ENCODE measurements around the gene ADD1.

DNA sequence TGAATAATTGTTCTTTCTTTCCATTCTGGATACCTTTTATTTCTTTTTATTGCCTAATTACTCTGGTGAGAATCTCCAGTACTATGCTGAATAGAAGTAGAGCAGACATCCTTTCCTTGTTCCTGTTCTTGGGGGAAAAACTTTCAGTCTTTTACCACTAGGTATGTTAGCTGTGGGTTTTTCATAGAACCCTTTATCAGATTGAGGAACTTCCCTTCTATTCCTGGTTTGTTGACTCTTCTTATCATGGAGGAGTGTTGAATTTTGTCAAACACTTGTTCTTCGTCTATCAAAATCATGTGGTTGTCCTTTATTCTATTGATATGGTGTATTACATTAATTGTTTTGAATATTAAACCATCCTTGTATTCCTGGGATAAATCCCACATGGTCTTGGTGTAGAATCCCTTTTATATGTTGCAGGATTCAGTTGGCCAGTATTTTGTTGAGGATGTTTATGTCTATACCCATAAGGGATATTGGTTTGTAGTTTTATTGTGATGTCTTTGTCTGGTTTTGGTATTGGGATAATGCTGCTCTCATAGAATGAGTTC, 27.2 kb upstream of the ADD1 start:
- TF ChIP-seq, protein P1, sequence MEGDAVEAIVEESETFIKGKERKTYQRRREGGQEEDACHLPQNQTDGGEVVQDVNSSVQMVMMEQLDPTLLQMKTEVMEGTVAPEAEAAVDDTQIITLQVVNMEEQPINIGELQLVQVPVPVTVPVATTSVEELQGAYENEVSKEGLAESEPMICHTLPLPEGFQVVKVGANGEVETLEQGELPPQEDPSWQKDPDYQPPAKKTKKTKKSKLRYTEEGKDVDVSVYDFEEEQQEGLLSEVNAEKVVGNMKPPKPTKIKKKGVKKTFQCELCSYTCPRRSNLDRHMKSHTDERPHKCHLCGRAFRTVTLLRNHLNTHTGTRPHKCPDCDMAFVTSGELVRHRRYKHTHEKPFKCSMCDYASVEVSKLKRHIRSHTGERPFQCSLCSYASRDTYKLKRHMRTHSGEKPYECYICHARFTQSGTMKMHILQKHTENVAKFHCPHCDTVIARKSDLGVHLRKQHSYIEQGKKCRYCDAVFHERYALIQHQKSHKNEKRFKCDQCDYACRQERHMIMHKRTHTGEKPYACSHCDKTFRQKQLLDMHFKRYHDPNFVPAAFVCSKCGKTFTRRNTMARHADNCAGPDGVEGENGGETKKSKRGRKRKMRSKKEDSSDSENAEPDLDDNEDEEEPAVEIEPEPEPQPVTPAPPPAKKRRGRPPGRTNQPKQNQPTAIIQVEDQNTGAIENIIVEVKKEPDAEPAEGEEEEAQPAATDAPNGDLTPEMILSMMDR (IDR thresholded peaks at IDR 0.05) = no peak
- no peak for TF ChIP-seq ZFX (IDR thresholded peaks at IDR 0.05; ENCODE audit: borderline replicate concordance)
